Neuronal stem cell (in vitro differentiated cells): ENCODE data around the gene ELMO1.

Source experiments
- DNase-seq: peaks from one replicate; pipeline ENCODE4 v3.0.0-alpha.2; 2013; ENCODE audit warnings: low spot score
- H2AFZ ChIP-seq: one replicate; pipeline ENCODE4 v1.6.1; 2013; ENCODE audit warnings: mild to moderate bottlenecking, low read length, inconsistent platforms
- H2AK5ac ChIP-seq: 2 replicates; pipeline ENCODE4 v1.6.1; 2013; ENCODE audit warnings: low read depth, mild to moderate bottlenecking, inconsistent platforms, low read length, moderate library complexity, mixed read lengths
- H2BK120ac ChIP-seq: 2 replicates; pipeline ENCODE4 v1.6.1; 2013; ENCODE audit warnings: low read depth, mild to moderate bottlenecking, inconsistent platforms, low read length, moderate library complexity, mixed read lengths
- H2BK12ac ChIP-seq: one replicate; pipeline ENCODE4 v1.6.1; 2013; ENCODE audit warnings: low read length, inconsistent platforms
- H2BK15ac ChIP-seq: 2 replicates; pipeline ENCODE4 v1.6.1; 2013; ENCODE audit warnings: mild to moderate bottlenecking, low read length, inconsistent platforms, mixed read lengths
- H2BK5ac ChIP-seq: one replicate; pipeline ENCODE4 v1.6.1; 2013; ENCODE audit warnings: inconsistent platforms, mild to moderate bottlenecking, low read length, moderate library complexity
- H3K14ac ChIP-seq: one replicate; pipeline ENCODE4 v1.6.1; 2013; ENCODE audit warnings: low read length, inconsistent platforms
- H3K18ac ChIP-seq: 2 replicates; pipeline ENCODE4 v1.6.1; 2013; ENCODE audit warnings: low read length, inconsistent platforms
- H3K23ac ChIP-seq: 2 replicates; pipeline ENCODE4 v1.6.1; 2013; ENCODE audit warnings: low read depth, mild to moderate bottlenecking, mixed read lengths, low read length, inconsistent platforms; ENCODE audit not compliant: poor library complexity
- H3K27ac ChIP-seq: replicated peaks from 3 replicates; pipeline ENCODE4 v1.5.1; 2013; ENCODE audit warnings: low read length, inconsistent platforms
- H3K27me3 ChIP-seq, 3 experiments: 2 replicates each; pipeline ENCODE4 v1.6.1; 2013; ENCODE audit warnings: low read length in 3 of 3, mild to moderate bottlenecking in 2 of 3, inconsistent platforms in 1 of 3, low read depth in 1 of 3, mixed read lengths in 1 of 3, moderate library complexity in 1 of 3; ENCODE audit not compliant: control insufficient read depth in 3 of 3, insufficient read depth in 3 of 3
- H3K36me3 ChIP-seq, 2 donors: replicated peaks in 1 of 2; 2 replicates each; pipeline ENCODE4 v1.6.1; 2013; ENCODE audit warnings: low read length in 2 of 2; ENCODE audit not compliant: control insufficient read depth in 2 of 2, insufficient read depth in 2 of 2
- H3K4ac ChIP-seq: 2 replicates; pipeline ENCODE4 v1.6.1; 2013; ENCODE audit warnings: inconsistent platforms, mild to moderate bottlenecking, low read length, moderate library complexity
- H3K4me1 ChIP-seq, 2 donors: 1 replicate in 1 of 2; 2 replicates in 1 of 2; pipeline ENCODE4 v1.6.1; 2013; ENCODE audit warnings: low read length in 2 of 2, low read depth in 1 of 2; ENCODE audit not compliant: control insufficient read depth in 2 of 2, insufficient read depth in 1 of 2
- H3K4me2 ChIP-seq: one replicate; pipeline ENCODE4 v1.6.1; 2013; ENCODE audit warnings: mild to moderate bottlenecking, low read length, inconsistent platforms; ENCODE audit not compliant: insufficient read depth, poor library complexity, severe bottlenecking
- H3K4me3 ChIP-seq, 2 donors: 2 replicates each; pipeline ENCODE4 v1.5.1; 2013; ENCODE audit warnings: low read length in 2 of 2, mild to moderate bottlenecking in 2 of 2, inconsistent platforms in 1 of 2, moderate library complexity in 1 of 2
- H3K79me1 ChIP-seq: one replicate; pipeline ENCODE4 v1.6.1; 2013; ENCODE audit warnings: low read depth, mild to moderate bottlenecking, inconsistent platforms, low read length, moderate library complexity
- H3K9ac ChIP-seq: one replicate; pipeline ENCODE4 v1.6.1; 2013; ENCODE audit warnings: mild to moderate bottlenecking, low read depth, low read length, inconsistent platforms; ENCODE audit not compliant: poor library complexity
- H3K9me3 ChIP-seq, 2 donors: replicated peaks in 1 of 2; 2 replicates each; pipeline versions ENCODE3 to v1.6.1; 2013; ENCODE audit warnings: low read length in 2 of 2, mild to moderate bottlenecking in 2 of 2, inconsistent platforms in 1 of 2, low read depth in 1 of 2, mixed read lengths in 1 of 2, moderate library complexity in 1 of 2; ENCODE audit not compliant: control insufficient read depth in 2 of 2, insufficient read depth in 1 of 2
- H4K8ac ChIP-seq: one replicate; pipeline ENCODE4 v1.6.1; 2013; ENCODE audit warnings: low read depth, mild to moderate bottlenecking, inconsistent platforms, low read length, moderate library complexity
- H4K91ac ChIP-seq: one replicate; pipeline ENCODE4 v1.6.1; 2013; ENCODE audit warnings: low read length, low read depth, mild to moderate bottlenecking, inconsistent platforms; ENCODE audit not compliant: poor library complexity
- WGBS, 2 donors: extraction: QIAGEN DNeasy Blood & Tissue Kit; methylation state at CpG; one replicate each; pipeline ENCODE4 v1.1.7; 2013; ENCODE audit warnings: missing lambda C conversion rate in 2 of 2, mixed read lengths in 1 of 2; ENCODE audit not compliant: insufficient read length in 2 of 2, insufficient replicate concordance in 1 of 2; ENCODE audit errors: extremely low coverage in 2 of 2; 5-methylcytosine and 5-hydroxymethylcytosine counted together

The ELMO1 gene

GRCh38 chr7:37231613-37232012 is 217.1 kb downstream of the ELMO1 start:
- no peak overlapping the region for H4K91ac ChIP-seq
- H3K18ac ChIP-seq = no peak overlapping the region
- no peak overlapping the region for H2BK15ac ChIP-seq
- H3K14ac ChIP-seq = no peak overlapping the region
- WGBS, 2 donors = no CpG with 5 or more reads among the region's 6 CpGs
- H3K23ac ChIP-seq = no peak overlapping the region
- no peaks in the 10 kb centered on the region for H3K27me3 ChIP-seq
- no peak overlapping the region for H3K27ac ChIP-seq
- no peaks in the 10 kb centered on the region for H3K9me3 ChIP-seq
- no peaks in the 10 kb centered on the region for H3K4me1 ChIP-seq
- no peak overlapping the region for H3K9ac ChIP-seq
- no peak overlapping the region for H3K4ac ChIP-seq
- no peak overlapping the region for H2BK120ac ChIP-seq
- no peak overlapping the region for H2BK12ac ChIP-seq
- no peaks in the 10 kb centered on the region for H3K79me1 ChIP-seq
- no peak overlapping the region for H2BK5ac ChIP-seq
- no peaks in the 10 kb centered on the region for H3K36me3 ChIP-seq
- H4K8ac ChIP-seq = no peak overlapping the region
- H2AFZ ChIP-seq = no peak overlapping the region
- no peak for DNase-seq
- no peak overlapping the region for H2AK5ac ChIP-seq
- H3K4me3 ChIP-seq = no peak overlapping the region
- no peak overlapping the region for H3K4me2 ChIP-seq

GRCh38 chr7:37230221-37230620 is 218.4 kb downstream of the ELMO1 start:
- Histone ChIP-seq H2BK12ac (no peak overlapping the region), H2AK5ac (no peak overlapping the region), H3K4me2 (no peak overlapping the region), H2BK120ac (no peak overlapping the region), H3K4me1 (peaks cover 0 to 1% of the 10 kb centered on the region in 2 donors), H3K4ac (no peak overlapping the region), H3K9me3 (no peaks in the 10 kb centered on the region), H3K36me3 (no peaks in the 10 kb centered on the region), H3K9ac (no peak overlapping the region), H2AFZ (no peak overlapping the region), H4K8ac (no peak overlapping the region), H3K23ac (no peak overlapping the region), H2BK15ac (no peak overlapping the region), H3K79me1 (no peaks in the 10 kb centered on the region), H3K27ac (no peak overlapping the region), H3K18ac (no peak overlapping the region), H3K27me3 (no peaks in the 10 kb centered on the region), H3K14ac (no peak overlapping the region), H3K4me3 (no peak overlapping the region), H4K91ac (no peak overlapping the region), H2BK5ac (no peak overlapping the region)
- no CpG with 5 or more reads among the region's 4 CpGs for whole genome bisulfite sequencing, 2 donors
- DNase-seq = no peak

- DNase-seq = no peak
These were observed 219.3 kb downstream of the ELMO1 start for GRCh38 chr7:37229381-37229780.

GRCh38 chr7:37225285-37225969 is 223.2 kb downstream of the ELMO1 start:
- H2BK5ac ChIP-seq = no peak overlapping the region
- H3K9me3 ChIP-seq = no peaks in the 10 kb centered on the region
- no peak overlapping the region for H3K18ac ChIP-seq
- no peak overlapping the region for H3K14ac ChIP-seq
- H3K4ac ChIP-seq = no peak overlapping the region
- peaks cover 0 to 1% of the 10 kb centered on the region in 2 donors for H3K4me1 ChIP-seq
- H3K36me3 ChIP-seq = no peaks in the 10 kb centered on the region
- no peak overlapping the region for H2BK12ac ChIP-seq
- no peak overlapping the region for H3K27ac ChIP-seq
- H2BK15ac ChIP-seq = no peak overlapping the region
- DNase-seq = no peak
- H3K27me3 ChIP-seq = no peaks in the 10 kb centered on the region
- H4K91ac ChIP-seq = no peak overlapping the region
- H3K4me2 ChIP-seq = no peak overlapping the region
- no peak overlapping the region for H2BK120ac ChIP-seq
- no CpG with 5 or more reads among the region's 7 CpGs for WGBS, 2 donors
- H2AFZ ChIP-seq = no peak overlapping the region
- H4K8ac ChIP-seq = no peak overlapping the region
- no peak overlapping the region for H3K9ac ChIP-seq
- no peak overlapping the region for H3K23ac ChIP-seq
- H3K4me3 ChIP-seq = no peak overlapping the region
- H3K79me1 ChIP-seq = no peaks in the 10 kb centered on the region
- H2AK5ac ChIP-seq = no peak overlapping the region

More at GRCh38 chr7:37229381-37229780, 219.3 kb downstream of the ELMO1 start:
- H2BK5ac ChIP-seq = no peak overlapping the region
- H3K9ac ChIP-seq = no peak overlapping the region
- H4K91ac ChIP-seq = no peak overlapping the region
- H3K14ac ChIP-seq = no peak overlapping the region
- H3K23ac ChIP-seq = no peak overlapping the region
- WGBS, 2 donors = no CpG with 5 or more reads among the region's 1 CpG
- H2BK12ac ChIP-seq = no peak overlapping the region
- no peak overlapping the region for H4K8ac ChIP-seq
- H2AK5ac ChIP-seq = no peak overlapping the region
- H3K27ac ChIP-seq = no peak overlapping the region
- H2BK15ac ChIP-seq = no peak overlapping the region
- H3K79me1 ChIP-seq = no peaks in the 10 kb centered on the region
- no peak overlapping the region for H2AFZ ChIP-seq
- H2BK120ac ChIP-seq = no peak overlapping the region
- H3K36me3 ChIP-seq = no peaks in the 10 kb centered on the region
- H3K4me3 ChIP-seq = no peak overlapping the region
- no peak overlapping the region for H3K4ac ChIP-seq
- H3K27me3 ChIP-seq = no peaks in the 10 kb centered on the region
- no peak overlapping the region for H3K4me2 ChIP-seq
- H3K9me3 ChIP-seq = no peaks in the 10 kb centered on the region
- no peak overlapping the region for H3K18ac ChIP-seq
- H3K4me1 ChIP-seq = peaks cover 0 to 1% of the 10 kb centered on the region in 2 donors
